HAP-1 (cell line): ENCODE results near the gene OOSP2.
"Not testable (repeated sequence)": the region's sequence is repeated elsewhere in the genome, so short reads cannot be mapped to it uniquely, and the experiment has no call there.

Source experiments
- DNase-seq, 2 experiments: peaks; one replicate each; pipeline ENCODE4 v3.0.0-alpha.2; 2016 to 2020; ENCODE audit warnings: low spot score in 2 of 2
- H3K27me3 ChIP-seq: fragments of 250-450 bp; sonication (Bioruptor Pico); 2 replicates; pipeline ENCODE4 v1.5.1; 2020; ENCODE audit warnings: low read depth, mild to moderate bottlenecking, moderate library complexity
- H3K36me3 ChIP-seq: fragments of 250-450 bp; sonication (Bioruptor Pico); replicated peaks from 2 replicates; pipeline ENCODE4 v1.5.1; 2020; ENCODE audit warnings: mild to moderate bottlenecking
- H3K4me1 ChIP-seq: fragments of 250-450 bp; sonication (Bioruptor Pico); 2 replicates; pipeline ENCODE4 v1.5.1; 2020; ENCODE audit warnings: mild to moderate bottlenecking
- H3K4me3 ChIP-seq: fragments of 250-450 bp; sonication (Bioruptor Pico); 2 replicates; pipeline ENCODE4 v1.5.1; 2020; ENCODE audit warnings: mild to moderate bottlenecking, moderate library complexity
- H3K9me3 ChIP-seq: fragments of 250-450 bp; sonication (Bioruptor Pico); 2 replicates; pipeline ENCODE4 v1.5.1; 2020; ENCODE audit warnings: mild to moderate bottlenecking, moderate library complexity
- in situ Hi-C: fragments of 300-500 bp; cut with MboI; formaldehyde crosslinking; loops from 3 replicates; pipeline ENCODE4 v1.14.3; 2020; ENCODE audit warnings: low sequenced_read_pairs, inconsistent platforms, mixed read lengths

Gene OOSP2

DNA sequence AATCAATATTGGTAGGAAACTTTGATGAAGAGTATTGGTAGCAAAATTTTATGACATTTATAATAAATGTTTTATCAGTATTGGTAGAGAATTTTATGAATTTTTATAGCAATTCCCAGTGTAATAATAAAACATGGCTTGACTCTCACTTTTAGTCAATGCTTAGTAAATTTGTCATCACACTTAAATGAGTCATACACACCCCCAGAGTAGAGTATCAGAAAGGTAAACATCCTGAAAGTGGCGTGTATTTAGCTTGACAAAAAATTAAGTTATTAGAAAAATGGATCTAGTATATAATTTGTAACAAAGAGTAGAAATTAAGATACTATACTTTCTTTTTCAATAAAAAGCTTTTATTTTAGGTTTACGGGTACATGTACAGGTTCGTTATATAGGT lies 18.8 kb downstream of the OOSP2 start:
- H3K4me3 ChIP-seq, result no peak overlapping the region
- H3K36me3 ChIP-seq, result no peaks in the 10 kb centered on the region
- H3K9me3 ChIP-seq, result no peaks in the 10 kb centered on the region
- H3K4me1 ChIP-seq, result peaks cover 10% of the 10 kb centered on the region
- no peak for DNase-seq
- in situ Hi-C loops, result no loop called here
- no peaks in the 10 kb centered on the region for H3K27me3 ChIP-seq

GRCh38 chr11:60059521-60060240 lies 19.5 kb downstream of the OOSP2 start:
- Histone ChIP-seq H3K9me3 (no peaks in the 10 kb centered on the region), H3K4me1 (peaks cover 10% of the 10 kb centered on the region), H3K27me3 (no peaks in the 10 kb centered on the region), H3K4me3 (no peak overlapping the region), H3K36me3 (no peaks in the 10 kb centered on the region)
- in situ Hi-C loops, result no loop called here
- no peak for DNase-seq

DNA sequence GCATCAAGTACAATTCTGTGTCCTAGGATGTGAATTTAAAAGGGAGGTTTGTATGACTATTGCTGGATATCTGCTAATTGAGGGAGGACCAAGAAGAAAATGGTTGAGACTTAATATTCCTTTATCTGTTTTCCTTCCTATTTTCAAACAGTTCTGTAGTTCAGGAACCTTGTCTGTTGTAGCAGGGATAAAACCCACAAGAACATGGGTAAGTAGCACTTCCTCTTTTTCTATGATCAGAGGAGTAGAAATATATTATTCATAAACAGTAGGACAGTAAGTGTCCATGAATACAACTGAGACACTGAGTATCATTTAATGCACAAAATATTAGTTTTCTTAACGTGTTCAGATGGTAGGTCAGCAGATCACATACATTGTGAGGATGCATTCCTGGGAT lies 23.9 kb downstream of the OOSP2 start:
- Histone ChIP-seq H3K4me1 (no peaks in the 10 kb centered on the region), H3K9me3 (no peaks in the 10 kb centered on the region), H3K36me3 (no peaks in the 10 kb centered on the region), H3K27me3 (no peaks in the 10 kb centered on the region; the same call in 1 of the 2 replicates), H3K4me3 (no peak overlapping the region)
- no peak for DNase-seq
- in situ Hi-C loops, result no loop called here

DNA sequence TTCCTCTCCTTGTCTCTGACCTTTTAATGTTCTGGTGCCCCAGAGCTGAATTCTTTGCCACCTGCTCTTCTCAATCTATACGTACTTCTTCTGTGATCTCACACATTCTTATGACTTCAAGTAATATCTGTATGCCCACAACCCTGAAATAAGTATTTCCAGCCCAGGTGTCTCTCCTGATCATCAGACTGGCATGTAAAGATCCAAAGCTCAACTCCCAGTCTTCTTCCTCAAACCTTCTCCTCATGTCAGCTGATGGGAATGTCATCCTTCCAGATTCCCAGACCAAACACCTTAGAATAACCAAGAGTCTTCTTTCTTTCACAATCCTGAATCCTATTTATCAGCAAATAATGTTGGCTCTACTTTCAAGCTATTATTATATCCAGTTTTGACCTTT lies 25.6 kb downstream of the OOSP2 start:
- peaks cover 12% of the 10 kb centered on the region for H3K4me1 ChIP-seq
- H3K9me3 ChIP-seq, result no peaks in the 10 kb centered on the region
- no peak overlapping the region for H3K4me3 ChIP-seq
- no peaks in the 10 kb centered on the region; the same call in 1 of the 2 replicates for H3K27me3 ChIP-seq
- no peaks in the 10 kb centered on the region for H3K36me3 ChIP-seq
- no peak for DNase-seq
- in situ Hi-C loops, result no loop called here

- DNase-seq, result no peak
Observed at GRCh38 chr11:60069450-60069849, 29.2 kb downstream of the OOSP2 start.

DNA sequence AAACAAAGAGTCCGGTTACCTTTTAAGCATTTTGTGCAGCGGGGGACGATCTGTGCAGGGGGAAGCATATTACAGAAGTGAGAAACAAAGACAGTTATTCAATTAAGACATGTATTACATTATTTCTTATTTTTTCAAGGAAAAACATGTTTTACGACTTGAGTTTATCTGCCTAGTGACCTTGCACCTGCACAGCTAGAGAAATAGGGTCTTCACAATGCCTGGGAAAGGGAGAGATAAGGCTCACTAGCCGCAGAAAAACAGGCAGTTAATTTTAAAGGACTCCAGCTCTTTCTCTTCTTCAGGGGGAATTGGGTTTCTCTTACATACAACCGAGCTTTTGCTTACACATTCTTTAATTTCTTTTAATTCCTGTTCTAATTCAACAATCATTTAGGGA lies 31.4 kb downstream of the OOSP2 start:
- H3K4me3 ChIP-seq, in situ Hi-C loops, DNase-seq, H3K9me3 ChIP-seq, H3K36me3 ChIP-seq, H3K27me3 ChIP-seq: not testable (repeated sequence)
- peaks cover 39% of the 10 kb centered on the region for H3K4me1 ChIP-seq

More at GRCh38 chr11:60069450-60069849, 29.2 kb downstream of the OOSP2 start:
- in situ Hi-C loops, result no loop called here
- Histone ChIP-seq H3K9me3 (no peaks in the 10 kb centered on the region), H3K36me3 (no peaks in the 10 kb centered on the region), H3K4me3 (no peak overlapping the region), H3K4me1 (peaks cover 28% of the 10 kb centered on the region), H3K27me3 (no peaks in the 10 kb centered on the region; the same call in 1 of the 2 replicates)

- peaks cover 14% of the 10 kb centered on the region for H3K4me1 ChIP-seq
- in situ Hi-C loops, result no loop called here
- peaks cover 2% of the 10 kb centered on the region; the same call in 1 of the 2 replicates for H3K9me3 ChIP-seq
- H3K27me3 ChIP-seq, result no peaks in the 10 kb centered on the region
- no peak for DNase-seq
- H3K36me3 ChIP-seq, result no peaks in the 10 kb centered on the region
- no peak overlapping the region for H3K4me3 ChIP-seq
Observed at GRCh38 chr11:60077216-60077817, 37.1 kb downstream of the OOSP2 start.

DNA sequence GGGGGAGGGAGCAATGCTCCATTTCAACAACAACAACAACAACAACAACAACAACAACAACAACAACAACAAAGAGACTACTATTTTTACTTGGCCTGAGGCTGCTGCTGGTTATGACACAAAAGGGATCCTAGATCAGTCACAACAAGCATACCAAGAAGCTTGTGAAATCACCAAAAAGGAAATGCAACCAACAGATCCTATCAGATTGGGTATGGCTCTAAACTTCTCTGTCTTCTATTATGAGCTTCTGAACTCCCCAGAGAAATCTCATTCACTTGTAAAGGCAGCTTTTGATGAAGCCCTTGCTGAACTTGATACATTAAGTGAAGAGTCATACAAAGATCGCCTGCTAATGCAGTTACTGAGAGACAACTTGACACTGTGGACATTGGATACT lies 37.8 kb downstream of the OOSP2 start:
- no peak overlapping the region for H3K4me3 ChIP-seq
- peaks cover 2% of the 10 kb centered on the region; the same call in 1 of the 2 replicates for H3K9me3 ChIP-seq
- no peaks in the 10 kb centered on the region for H3K27me3 ChIP-seq
- peaks cover 13% of the 10 kb centered on the region for H3K4me1 ChIP-seq
- in situ Hi-C loops, result no loop called here
- no peak for DNase-seq
- H3K36me3 ChIP-seq, result no peaks in the 10 kb centered on the region

DNA sequence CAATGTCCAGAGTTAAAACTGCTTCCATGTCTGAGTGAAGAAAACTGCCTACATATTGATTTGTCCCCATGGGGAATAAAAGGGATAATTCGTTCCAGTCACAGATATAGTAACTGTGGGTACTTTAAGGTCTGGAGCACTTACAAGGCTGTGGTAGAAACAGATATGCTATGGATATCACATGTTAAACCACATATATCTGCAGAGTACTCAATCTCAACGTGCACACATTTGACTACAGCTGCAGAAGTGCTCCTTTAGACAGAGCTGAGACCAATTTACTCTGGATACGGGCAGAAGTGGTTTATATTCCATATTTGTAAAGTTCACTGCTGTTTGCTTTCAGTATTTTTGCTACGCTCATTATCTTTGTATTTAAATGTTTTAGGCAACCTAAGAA lies 38.5 kb downstream of the OOSP2 start:
- Histone ChIP-seq H3K4me1 (peaks cover 13% of the 10 kb centered on the region), H3K36me3 (no peaks in the 10 kb centered on the region), H3K9me3 (peaks cover 2% of the 10 kb centered on the region; the same call in 1 of the 2 replicates), H3K27me3 (no peaks in the 10 kb centered on the region), H3K4me3 (no peak overlapping the region)
- no peak for DNase-seq
- in situ Hi-C loops, result no loop called here

GRCh38 chr11:60080535-60080934 lies 40.3 kb downstream of the OOSP2 start:
- in situ Hi-C loops, result no loop called here
- H3K4me1 ChIP-seq, result no peaks in the 10 kb centered on the region
- no peak for DNase-seq
- no peaks in the 10 kb centered on the region for H3K27me3 ChIP-seq
- no peak overlapping the region for H3K4me3 ChIP-seq
- no peaks in the 10 kb centered on the region for H3K36me3 ChIP-seq
- H3K9me3 ChIP-seq, result no peaks in the 10 kb centered on the region; the same call in 1 of the 2 replicates

DNA sequence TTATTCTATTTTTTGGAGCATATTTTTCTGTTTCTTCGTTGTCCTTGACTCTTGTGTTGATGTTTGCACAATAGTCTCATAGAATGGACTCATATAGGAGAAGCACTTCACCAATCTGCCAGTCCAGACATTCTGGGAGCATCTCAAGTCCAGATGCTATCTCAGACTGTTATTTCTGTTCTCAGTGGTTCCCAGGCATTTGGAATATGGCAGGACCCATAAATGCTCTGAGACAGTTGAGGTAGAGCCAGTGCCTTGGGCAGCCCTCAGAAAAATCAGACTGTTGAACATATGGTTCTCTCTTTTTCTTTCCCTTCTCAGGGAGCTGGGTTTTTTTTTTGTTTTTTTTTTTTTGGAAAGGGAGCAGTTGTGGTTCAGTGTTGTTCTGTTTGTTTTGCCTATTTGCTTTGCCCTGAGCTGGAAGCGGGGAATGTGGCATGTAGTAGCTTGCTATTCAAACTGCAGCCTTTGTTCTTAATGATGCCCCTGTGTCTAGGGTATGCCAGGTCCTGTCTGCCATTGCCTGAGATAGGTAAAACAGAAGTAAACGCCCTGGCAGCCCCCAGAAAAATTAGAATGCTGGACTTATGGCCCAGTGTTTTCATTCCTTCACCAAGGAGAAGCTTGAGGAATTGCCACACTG lies 44.5 kb downstream of the OOSP2 start:
- no peaks in the 10 kb centered on the region for H3K9me3 ChIP-seq
- DNase-seq, result no peak
- in situ Hi-C loops, result no loop called here
- H3K4me1 ChIP-seq, result no peaks in the 10 kb centered on the region
- H3K4me3 ChIP-seq, result no peak overlapping the region
- no peaks in the 10 kb centered on the region for H3K36me3 ChIP-seq
- H3K27me3 ChIP-seq, result no peaks in the 10 kb centered on the region

GRCh38 chr11:60085909-60086308 lies 45.7 kb downstream of the OOSP2 start:
- no peaks in the 10 kb centered on the region for H3K27me3 ChIP-seq
- no peaks in the 10 kb centered on the region for H3K4me1 ChIP-seq
- no peaks in the 10 kb centered on the region for H3K36me3 ChIP-seq
- no peaks in the 10 kb centered on the region for H3K9me3 ChIP-seq
- H3K4me3 ChIP-seq, result no peak overlapping the region
- in situ Hi-C loops, result no loop called here
- no peak for DNase-seq

- Histone ChIP-seq H3K36me3 (no peaks in the 10 kb centered on the region), H3K9me3 (no peaks in the 10 kb centered on the region), H3K4me1 (no peaks in the 10 kb centered on the region), H3K27me3 (no peaks in the 10 kb centered on the region), H3K4me3 (no peak overlapping the region)
- in situ Hi-C loops, result no loop called here
- no peak for DNase-seq
Observed at GRCh38 chr11:60087239-60087638, 47.0 kb downstream of the OOSP2 start.

DNA sequence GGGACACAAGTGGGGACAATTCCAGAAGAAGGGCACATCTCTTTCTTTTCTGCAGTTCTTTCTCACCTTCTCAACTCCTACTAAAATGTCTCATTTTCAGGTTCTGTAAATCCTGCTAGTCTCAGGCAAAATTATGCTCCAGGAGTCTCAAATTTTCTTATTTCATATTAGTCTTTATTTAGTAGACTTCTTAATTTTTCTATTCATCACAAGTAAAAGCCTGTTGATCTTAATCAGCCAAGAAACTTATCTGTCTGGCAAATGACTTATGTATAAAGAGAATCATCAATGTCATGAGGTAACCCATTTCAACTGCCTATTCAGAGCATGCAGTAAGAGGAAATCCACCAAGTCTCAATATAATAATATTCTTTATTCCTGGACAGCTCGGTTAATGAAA lies 48.2 kb downstream of the OOSP2 start, which contains the start of gene MS4A2:
Gene MS4A2 (plus strand): TSS at position 301 of the 400 bp plus-strand sequence. CDS start 102 bp downstream, outside the sequence.
- H3K27me3 ChIP-seq, result no peaks in the 10 kb centered on the region
- in situ Hi-C loops, result no loop called here
- H3K36me3 ChIP-seq, result no peaks in the 10 kb centered on the region

More for the DNA sequence above, 48.2 kb downstream of the OOSP2 start, which contains the start of gene MS4A2:
- H3K4me1 ChIP-seq, result no peaks in the 10 kb centered on the region
- H3K9me3 ChIP-seq, result no peaks in the 10 kb centered on the region
- DNase-seq, result no peak
- no peak within 1 kb of the TSS for H3K4me3 ChIP-seq
